HG03039 (cell line): Measurements from ENCODE around the gene NUAK2.

Source experiments
- ATAC-seq: cut with Tn5 transposase; IDR thresholded peaks from one replicate; pipeline ENCODE4 v1.9.1; 2021; ENCODE audit warnings: mild to moderate bottlenecking, moderate library complexity; ENCODE audit not compliant: unreplicated experiment

The NUAK2 gene

DNA sequence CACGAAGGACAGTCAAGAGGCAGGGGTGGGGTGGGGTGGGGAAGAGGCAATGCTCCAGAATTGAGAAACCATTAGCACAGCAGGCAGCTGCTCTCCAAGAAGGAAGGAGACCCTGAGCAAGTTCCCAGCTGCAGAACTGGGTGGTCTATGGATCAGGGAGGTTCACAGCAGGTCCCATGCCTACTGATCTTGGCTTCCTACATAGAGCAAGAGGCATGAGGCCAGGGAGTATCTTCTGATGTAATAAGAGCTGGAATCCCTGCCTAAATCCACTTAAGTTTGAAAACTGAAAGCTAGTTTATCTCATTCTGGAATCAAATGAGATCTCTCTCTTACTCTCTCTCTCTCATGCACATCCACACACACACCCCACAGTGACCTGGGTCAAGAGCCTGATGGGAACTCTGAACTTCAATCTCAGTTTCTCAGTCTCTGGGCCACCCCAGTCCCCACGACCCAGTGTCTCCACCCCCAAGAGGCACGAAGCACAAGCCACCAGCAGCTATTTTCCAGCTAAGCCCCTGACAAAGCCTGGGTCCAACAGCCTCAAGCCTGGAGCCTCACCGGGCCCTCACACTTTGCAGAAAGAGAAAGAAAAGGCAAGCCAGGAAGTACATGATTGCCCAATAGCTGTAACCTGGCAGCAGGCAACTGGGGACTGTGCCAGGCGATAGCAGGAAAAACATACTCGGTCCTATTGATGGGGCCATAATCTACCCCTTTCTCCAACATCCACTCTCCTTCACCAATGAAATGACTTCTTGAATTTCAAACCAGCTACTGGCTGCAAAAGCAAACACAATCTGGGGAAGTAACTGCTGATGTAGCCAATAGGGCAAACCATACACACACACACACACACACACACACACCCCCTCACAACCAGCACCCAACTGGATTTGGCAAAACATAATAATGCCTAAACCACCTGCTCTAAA lies 2.2 kb downstream of the NUAK2 start:
- no peak for ATAC-seq

DNA sequence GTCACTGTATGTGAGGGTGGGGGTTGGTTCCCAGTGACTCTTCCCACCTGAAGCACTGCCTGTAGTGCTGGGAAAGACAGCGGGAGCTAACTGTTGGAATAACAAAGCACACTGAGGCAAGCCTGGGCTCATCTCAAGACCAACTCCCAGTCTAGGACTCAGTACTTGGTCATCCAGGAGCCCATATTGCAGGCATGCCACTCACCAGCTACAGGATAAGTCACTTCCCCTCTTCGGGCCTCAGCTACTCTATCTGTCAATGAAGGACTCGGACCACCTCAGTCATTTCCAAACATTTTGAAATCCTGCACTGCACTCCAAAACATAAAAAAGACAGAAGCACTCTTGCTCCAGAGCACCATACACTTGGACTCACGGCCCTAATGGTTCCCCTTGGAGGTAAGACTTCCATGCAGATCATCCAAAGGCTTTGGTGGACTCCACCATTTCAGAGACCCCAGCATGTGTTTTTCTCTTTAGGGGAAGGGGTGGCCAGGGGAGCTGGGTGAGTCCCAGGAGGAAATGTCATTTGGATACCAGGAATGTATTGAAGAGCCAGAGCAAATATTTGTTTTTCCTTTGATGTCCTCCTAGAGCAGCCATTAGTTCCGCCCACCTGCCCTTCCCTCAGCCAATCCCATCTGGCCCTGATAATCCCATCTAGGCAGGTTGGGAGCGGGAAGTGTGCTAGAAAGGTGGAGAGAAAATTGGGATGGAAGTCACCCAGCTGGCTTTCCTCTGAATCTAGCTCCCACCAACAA lies 3.1 kb downstream of the NUAK2 start:
- no peak for ATAC-seq

DNA sequence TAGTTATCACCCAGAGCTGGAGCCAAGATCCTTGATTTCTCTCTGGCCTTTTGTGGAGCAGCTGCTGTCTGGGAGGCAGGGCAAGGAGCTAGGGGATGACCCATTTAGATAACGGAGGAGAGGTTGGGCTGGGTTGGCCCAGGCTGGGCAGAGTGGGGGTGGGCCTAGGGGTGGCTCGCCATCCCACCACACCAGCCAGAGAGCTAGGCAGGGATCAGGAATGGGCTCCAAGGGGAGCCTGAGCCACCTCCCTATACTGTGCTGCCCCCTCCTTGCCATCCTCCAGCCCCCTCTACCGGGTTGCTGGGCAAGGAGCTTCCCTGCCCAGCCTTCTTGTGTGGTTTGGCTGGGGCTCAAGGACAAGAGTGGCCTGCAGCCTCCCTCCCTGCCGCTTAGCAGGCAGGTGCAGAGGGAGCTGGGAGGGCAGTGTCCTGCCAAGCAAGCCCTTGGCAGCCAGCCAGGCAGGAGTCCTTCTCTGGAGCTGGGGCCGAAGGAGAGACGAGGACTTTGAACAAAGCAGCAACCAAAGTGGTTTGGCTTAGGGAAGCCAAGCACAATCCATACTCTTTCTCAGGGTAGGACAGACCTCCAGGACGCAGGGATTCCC lies 4.1 kb downstream of the NUAK2 start:
- ATAC-seq: no peak

DNA sequence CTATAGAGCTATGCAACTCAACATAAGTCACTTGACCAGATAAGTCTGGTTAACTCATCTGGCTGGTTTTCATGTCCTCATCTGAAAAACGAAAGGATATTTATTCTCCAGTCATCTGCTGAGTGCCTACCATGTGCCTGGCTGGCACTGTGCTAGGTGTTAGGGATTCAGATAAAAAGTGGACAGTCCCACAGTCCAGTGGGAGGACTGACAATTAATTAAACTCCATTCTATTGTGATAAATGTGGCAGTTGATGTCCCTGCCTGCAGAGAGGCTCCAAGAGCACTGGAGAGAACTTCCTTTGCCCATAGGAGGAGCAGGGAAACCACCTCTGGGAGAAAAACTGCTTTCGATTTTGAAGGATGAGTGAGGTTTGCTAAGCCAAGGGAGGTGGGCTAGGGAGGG lies 5.4 kb downstream of the NUAK2 start:
- ATAC-seq: no peak

DNA sequence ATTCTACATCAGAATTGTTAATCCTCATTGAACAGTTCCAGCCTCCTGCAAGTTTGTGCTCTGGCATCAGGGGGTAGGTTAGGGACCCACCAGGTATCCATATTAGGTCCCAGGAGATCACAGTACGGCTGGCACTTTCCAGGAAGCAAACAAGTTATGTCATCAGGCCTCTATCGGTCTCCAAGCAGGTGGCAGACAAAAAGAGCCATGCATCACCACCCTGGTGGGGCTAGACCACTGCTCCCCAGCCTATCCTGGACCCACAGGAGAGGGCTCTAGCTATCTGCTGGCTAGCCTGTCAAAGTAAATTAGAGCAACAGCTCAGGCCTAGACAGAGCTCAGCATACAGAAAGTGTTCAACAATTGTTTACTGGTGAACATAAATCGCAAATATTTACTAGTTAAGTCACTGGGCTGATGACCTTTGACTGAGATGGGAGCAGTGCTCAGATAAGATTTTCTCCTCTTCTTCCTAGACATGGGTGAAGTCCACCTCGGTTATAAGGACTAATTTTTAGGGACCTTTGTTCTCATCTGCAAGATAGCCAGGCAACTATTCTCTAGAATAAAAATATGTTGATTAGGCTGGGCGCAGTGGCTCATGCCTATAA lies 6.4 kb downstream of the NUAK2 start:
- no peak for ATAC-seq

DNA sequence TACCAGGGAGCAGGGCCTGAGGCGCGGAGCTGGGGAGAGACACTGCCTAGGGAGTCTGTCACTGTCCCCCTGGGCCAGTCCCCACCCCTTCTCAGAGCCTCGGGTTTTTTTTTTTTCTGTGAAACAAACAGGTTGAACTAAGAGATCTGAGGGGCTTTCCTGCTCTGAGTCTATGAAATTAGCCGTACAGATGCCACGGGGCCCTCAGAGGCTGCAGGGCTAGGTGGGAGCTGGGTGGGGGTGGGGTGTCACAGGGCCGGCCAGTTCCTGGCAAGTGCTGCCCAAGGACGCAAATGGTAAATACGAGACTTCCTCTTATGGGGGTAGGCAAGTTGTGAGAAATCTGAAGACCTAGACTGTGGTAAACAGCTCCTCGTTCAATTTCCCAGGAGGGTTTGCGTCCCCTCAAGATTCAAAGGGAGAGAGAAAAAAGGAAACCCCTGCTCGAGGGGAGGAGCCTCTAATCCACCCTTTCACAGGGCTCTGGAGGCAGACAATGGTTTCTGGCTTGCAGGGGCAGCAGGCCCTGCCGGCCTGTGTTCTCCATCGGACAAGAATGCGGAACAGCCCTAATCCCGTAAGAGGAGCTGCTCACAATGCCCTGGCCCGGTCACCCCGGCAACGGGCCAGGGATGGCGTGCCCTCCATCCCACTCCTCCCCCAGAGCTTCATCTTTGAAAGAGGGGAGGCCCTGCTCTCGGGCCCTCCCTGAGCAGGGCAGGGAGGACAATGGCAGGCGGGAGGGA lies 7.8 kb downstream of the NUAK2 start:
- ATAC-seq: no peak

DNA sequence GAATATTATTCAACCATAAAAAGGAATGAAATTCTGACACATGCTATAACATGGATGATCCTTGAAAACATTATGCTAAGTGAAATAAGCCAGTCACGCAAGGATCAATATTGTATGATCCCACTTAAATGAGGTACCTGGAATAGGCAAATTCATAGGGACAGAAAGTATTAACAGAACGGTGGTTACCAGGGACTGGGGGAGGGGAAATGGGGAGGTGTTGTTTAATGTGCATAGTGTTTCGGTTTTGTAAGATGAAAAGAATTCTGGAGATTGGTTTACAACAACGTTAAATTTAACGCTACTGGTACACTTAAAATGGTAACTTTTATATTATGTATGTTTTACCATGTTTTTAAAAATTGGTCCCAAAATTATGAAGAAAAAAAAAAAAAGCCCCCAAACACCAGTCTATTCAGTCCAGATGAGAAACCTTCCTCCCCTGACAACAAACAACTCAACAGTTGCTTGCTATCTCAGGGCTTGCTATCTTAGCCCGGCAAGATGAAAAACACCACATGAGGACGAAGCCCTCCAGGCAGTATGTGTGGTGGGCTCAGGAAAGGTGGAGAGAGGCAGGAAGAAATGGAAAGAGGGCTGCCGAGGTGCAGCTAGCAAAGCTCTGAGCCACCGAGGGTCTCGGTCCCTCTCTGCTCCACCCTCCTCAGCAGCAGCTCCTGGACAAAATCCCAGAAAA lies 8.5 kb downstream of the NUAK2 start:
- ATAC-seq: no peak

DNA sequence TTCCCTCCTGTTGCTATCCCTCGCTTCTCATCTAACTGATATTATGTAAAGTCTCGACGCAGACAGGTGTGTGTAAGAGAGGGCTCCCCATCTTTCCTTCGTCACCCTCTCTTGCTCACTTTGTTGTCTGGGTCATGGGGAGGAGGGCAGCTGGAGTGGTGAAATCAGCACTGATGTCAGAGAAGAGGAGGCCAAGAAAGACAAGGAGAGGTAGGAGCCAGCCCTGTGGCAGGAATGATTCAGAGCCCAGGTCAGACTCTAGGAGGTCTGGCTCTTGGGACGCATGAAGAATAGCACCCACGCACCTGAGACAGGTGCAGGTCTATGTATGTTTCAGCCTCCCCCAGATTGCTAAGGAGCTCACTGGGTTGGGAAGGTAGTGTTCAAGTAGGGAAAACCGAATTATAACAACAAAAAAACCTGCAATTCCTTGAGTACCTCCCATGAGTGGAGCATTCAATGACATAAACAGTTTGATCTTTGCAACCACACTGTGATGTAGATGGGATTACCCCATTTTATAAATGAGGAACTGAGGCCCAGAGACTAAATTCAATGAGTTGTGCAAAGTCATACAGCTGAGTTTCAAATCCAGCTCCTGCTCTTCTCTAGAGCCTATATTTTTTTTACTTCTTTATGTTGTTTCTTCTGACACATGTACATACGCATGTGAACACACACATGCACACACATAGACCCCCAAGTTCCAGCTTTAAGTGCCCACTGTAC lies 10.4 kb downstream of the NUAK2 start:
- no peak for ATAC-seq

DNA sequence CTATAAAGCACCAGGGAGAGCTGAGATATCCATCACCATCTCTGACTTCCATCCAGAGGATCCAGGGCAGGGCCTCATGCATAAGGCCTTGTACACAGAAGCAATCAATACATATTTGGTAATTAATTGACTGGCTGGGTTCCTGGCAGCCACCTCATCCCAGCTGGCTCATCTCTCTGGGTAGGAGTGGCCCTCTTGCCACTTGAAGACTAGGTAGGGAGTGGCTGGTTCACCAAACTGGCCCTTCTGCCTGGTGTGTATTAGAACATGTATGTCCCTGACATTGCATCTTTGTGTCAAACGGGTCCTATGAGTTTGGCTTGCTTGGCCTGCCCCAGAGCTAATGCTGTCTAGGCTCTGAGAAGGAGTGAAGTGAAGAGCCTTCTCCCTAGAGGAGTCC lies 11.8 kb downstream of the NUAK2 start:
- no peak for ATAC-seq

DNA sequence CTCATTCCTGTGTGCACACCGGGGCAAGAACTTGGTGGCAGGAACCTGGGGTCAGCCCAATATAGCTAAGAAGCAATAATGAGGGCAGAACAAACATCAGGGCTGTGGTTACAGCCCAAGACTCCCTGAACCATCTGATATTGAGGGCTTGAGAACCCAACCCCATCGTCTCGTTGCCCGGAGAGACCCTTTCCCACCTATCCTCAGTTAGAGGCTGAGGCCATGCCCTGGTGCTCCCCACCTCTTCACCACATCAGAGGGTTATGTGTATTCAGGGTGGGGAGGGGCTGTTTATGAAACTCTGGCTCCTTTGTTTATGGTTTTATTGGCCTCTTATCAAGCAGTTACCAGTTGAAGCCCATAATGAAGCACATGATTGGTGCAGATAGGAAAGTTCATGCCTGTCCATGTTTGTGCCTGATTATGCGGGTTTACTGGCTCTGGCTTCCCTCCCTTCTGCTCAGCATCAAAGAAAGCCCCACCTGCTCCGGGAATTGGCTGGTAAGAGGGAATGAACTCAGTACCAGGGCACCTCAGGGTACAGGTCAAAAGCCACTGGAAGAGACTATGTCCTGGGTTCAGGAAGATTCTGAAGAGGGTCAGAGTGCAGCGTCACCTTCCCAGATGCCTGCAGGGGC lies 14.5 kb downstream of the NUAK2 start:
- ATAC-seq: no peak

DNA sequence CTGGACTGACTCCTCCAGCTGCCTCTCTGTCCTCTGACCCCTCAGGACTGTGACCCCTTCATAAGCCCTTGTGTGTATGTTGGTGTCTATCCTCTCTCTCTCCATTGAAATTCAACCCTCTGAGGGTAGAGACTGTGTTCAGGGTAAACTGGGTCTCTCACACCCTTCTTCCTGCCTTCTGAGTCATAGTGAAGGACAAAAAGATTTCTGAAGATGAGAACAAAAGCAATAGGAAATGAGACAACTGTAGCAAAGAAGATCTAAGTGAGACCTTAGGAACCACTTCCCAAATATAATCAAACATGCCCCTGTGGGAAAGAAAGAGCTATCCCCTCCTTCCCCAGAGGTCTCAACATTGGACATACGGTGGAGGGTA lies 16.9 kb downstream of the NUAK2 start:
- no peak for ATAC-seq

DNA sequence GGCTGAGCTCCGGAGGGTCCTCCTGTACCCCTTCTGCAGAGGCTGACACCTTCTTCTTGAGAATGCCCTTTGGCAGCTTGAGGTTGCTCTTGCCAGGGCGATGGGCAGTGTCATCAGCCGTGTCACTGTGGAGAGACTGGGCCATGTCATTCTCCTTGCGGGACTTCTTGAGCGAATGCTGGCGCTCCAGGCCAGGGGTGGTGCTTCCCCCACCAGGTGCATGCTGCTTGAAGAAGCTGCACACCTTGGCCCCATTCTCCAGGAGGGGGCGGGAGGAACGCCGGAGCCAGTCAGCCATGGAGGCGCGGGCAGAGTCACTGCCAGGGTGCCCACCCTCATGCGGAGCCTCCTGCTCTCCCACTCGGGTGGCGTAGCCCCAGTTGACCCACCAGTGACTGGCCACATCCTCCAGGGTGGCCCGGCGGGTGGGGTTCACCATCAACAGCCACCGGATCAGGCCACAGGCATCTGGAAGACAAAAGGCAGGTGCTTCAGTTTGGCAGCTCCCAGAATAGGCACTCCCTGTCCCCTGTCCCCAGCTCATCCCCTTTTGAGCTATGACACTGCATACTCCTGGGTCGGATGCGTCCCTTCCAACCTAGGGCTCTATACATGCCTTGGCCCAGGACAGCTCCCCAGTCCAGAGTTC lies 17.4 kb downstream of the NUAK2 start:
- ATAC-seq: no peak

DNA sequence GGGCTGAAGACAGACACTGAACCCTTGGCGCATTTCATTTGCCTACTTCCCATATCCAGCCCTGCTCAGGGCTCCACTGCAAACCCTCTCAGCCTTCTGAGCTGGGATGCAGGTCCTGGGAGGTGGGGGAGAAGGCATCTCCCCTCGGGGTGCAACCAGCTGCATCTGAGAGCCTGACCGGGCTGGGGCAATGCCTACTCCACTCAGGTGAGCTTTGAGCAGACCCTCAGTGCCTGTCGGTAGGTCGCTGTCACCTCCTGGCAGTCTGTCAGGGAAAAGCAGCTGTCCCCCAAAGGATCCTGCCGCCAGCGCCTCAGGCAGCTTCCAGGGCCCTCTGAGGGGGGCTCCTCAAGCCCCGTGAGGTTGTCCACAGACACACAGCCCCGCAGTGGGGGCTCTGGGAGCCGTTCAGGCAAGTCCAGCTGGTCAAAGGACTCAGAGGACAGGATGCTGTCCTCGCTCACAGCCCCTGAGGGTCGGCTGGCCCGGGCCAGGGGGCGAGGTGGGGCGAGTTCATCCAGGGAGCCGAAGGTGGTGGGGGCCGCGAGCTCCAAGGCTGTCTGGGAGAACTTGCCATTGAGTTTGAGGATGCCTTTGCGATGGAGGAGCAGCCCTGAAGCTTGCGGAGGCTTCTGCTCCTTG lies 18.2 kb downstream of the NUAK2 start:
- no peak for ATAC-seq

DNA sequence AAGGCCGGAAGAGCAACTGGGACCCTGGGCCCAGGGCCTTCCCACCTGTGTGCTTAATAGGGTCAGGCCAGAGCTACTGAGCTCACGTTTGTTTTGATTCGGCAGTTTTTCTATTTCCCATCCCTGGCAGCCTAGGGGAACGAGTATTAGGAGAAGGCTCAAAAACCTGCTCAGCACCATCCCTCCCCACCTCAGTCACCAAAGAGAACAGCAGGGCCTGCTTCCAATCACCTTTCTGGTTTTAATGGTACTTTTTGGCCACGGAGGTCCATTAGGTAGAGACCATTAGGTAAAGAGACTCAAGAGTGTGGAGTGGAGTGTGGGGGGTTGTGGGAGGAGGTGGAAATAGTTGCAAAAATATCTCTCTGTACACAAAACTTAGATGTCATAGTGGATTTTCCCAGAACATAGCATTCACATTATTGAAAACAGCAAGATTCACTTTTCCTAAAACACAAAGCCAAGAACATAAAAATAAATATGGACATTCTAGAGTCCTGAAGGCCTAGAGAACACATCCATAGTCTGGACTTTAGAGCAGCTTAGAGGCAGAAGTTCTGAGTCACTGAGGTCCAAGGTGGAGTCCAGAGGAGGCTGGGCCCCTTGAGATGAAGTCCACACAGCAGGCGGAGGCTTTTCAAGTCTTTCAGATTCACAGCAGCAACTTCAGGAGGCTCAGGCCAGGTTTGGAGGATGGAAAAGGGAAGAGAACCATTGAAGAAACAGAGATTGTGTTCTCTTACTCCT lies 19.5 kb downstream of the NUAK2 start:
- ATAC-seq: no peak

DNA sequence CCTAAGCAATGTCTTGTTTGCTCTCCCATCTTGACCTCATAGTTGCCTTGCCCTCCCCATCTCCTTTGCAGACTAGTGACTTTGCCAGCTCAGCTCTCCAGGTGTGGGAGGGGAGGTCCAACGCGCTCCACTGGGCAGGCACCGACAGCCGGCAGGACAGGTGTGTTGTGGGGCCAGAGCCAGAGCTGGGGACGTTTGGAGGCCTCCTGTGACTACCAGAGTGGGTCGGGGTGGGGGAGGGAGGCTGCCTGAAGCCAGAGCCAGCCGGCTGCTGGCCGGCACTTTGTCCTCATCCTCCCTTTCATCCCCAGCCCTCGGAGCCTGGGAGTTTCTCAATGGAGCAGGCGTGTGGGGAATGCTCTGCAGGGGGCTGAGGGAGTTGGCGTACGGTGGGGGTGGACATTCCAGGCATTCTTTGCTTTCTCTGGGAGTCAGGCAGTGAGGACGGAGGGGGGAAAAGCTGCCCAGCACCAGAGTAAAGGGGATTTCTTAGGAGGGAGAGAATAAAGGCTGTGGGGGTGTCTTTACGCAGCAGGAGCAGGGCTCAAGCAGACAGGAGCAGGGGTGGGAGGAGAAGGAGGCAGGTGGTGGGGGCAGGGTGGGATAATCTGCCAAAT lies 20.2 kb downstream of the NUAK2 start:
- ATAC-seq: no peak

DNA sequence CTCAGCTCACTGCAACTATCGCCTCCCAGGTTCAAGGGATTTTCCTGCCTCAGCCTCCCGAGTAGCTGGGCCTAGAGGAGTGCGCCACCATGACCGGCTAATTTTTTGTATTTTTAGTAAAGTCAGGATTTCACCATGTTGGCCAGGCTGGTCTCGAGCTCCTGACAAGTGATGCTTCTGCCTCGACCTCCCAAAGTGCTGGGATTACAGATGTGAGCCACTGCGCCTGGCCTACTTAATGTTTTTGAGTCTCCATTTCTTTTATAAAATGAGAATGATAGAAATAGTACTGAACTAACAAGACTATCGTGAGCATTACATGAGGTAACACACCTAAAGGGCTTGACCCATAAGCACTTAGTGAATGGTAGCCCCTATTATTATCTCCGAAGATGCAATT lies 21.4 kb downstream of the NUAK2 start:
- no peak for ATAC-seq
